K562 (cell line): ENCODE measurements around the gene PRKAR2B. TPM values are rescaled to one million over a fixed set of nuclear protein-coding genes. Genes with fewer than 3 reads are reported as not detected.

Source experiments
- ARID2 ChIP-seq: fragments of 450-650 bp; IDR thresholded peaks from 2 replicates; pipeline ENCODE4 v1.6.1; 2017; ENCODE audit warnings: antibody characterized with exemption, mild to moderate bottlenecking
- CXXC5 ChIP-seq: fragments of 250-450 bp; sonication (Bioruptor Pico); IDR thresholded peaks from 2 replicates; pipeline ENCODE4 v1.8.0; 2022; ENCODE audit warnings: inconsistent platforms, mild to moderate bottlenecking, moderate library complexity
- DEAF1 ChIP-seq: fragments of 450-650 bp; formaldehyde crosslinking; IDR thresholded peaks from 2 replicates; pipeline ENCODE4 v1.4.0; 2020; ENCODE audit warnings: mild to moderate bottlenecking, moderate library complexity
- E2F3 ChIP-seq: fragments of 250-450 bp; sonication (Bioruptor Pico); IDR thresholded peaks from 2 replicates; pipeline ENCODE4 v1.4.0; 2020; ENCODE audit warnings: mild to moderate bottlenecking
- ERF ChIP-seq: fragments of 450-650 bp; formaldehyde crosslinking; IDR thresholded peaks from 2 replicates; pipeline ENCODE4 v1.4.0; 2020; ENCODE audit warnings: mild to moderate bottlenecking, mixed read lengths
- JUND ChIP-seq, 2 experiments: IDR thresholded peaks; 2 replicates in 1 of 2; 3 replicates in 1 of 2; pipeline ENCODE4 v1.6.1; 2011; ENCODE audit warnings: borderline replicate concordance in 2 of 2, low read depth in 2 of 2, low read length in 2 of 2, improper control_type of control experiment in 1 of 2, missing biosample characterization in 1 of 2, missing genetic modification characterization in 1 of 2, missing genetic modification reagents in 1 of 2
- MYNN ChIP-seq, 2 experiments: sonication (generic); formaldehyde crosslinking in 1 of 2; IDR thresholded peaks; 2 replicates each; pipeline versions ENCODE4 v1.5.0 to v1.6.1; 2016 to 2020; ENCODE audit warnings: antibody characterized with exemption in 1 of 2, missing genetic modification reagents in 1 of 2
- NR2C2 ChIP-seq, 2 experiments: fragments of 200-800 bp in 1 of 2; sonication (Bioruptor generic) in 1 of 2; sonication (generic) in 1 of 2; formaldehyde crosslinking in 1 of 2; IDR thresholded peaks; 2 replicates each; pipeline versions ENCODE4 v1.6.1 to v1.8.0; 2016 to 2022; ENCODE audit warnings: mild to moderate bottlenecking in 1 of 2, missing compliant biosample characterization in 1 of 2, missing genetic modification characterization in 1 of 2, missing genetic modification reagents in 1 of 2
- OTX1 ChIP-seq: fragments of 450-650 bp; formaldehyde crosslinking; IDR thresholded peaks from 2 replicates; pipeline ENCODE4 v1.4.0; 2022; ENCODE audit warnings: mild to moderate bottlenecking
- RAD21 ChIP-seq, 2 experiments: fragments of 250-450 bp in 1 of 2; fragments of 450-650 bp in 1 of 2; sonication (Bioruptor Pico) in 1 of 2; formaldehyde crosslinking in 1 of 2; IDR thresholded peaks in 1 of 2; conservative IDR thresholded peaks in 1 of 2; 2 replicates each; pipeline versions ENCODE4 v1.4.0 to v1.8.0; 2020 to 2022; ENCODE audit warnings: mild to moderate bottlenecking in 2 of 2, moderate library complexity in 1 of 2
- SMC3 ChIP-seq: conservative IDR thresholded peaks from 2 replicates; pipeline ENCODE4 v1.6.1; 2011; ENCODE audit warnings: low read depth, low read length, improper control_type of control experiment; ENCODE audit not compliant: insufficient read depth
- SP1 ChIP-seq: sonication (generic); formaldehyde crosslinking; IDR thresholded peaks from 2 replicates; pipeline ENCODE4 v1.8.1; 2022; ENCODE audit warnings: mild to moderate bottlenecking, missing genetic modification reagents
- TRIM24 ChIP-seq, 2 experiments: fragments of 450-650 bp; IDR thresholded peaks; 2 replicates each; pipeline ENCODE4 v1.6.1; 2016
- XRCC4 ChIP-seq: IDR thresholded peaks from one replicate; pipeline ENCODE4 v1.6.1; 2011; ENCODE audit not compliant: insufficient read depth, insufficient read length; ENCODE audit errors: extremely low read depth
- YY1 ChIP-seq, 3 experiments: IDR thresholded peaks; 2 replicates each; pipeline ENCODE4 v1.6.1; 2011; ENCODE audit warnings: low read length in 2 of 3, mild to moderate bottlenecking in 2 of 3, moderate library complexity in 2 of 3, borderline replicate concordance in 1 of 3, control low read depth in 1 of 3, low read depth in 1 of 3; ENCODE audit not compliant: insufficient read depth in 3 of 3, insufficient replicate concordance in 2 of 3, control insufficient read depth in 1 of 3, insufficient read length in 1 of 3; ENCODE audit errors: extremely low read depth in 1 of 3
- ZNF165 ChIP-seq: fragments of 250-450 bp; sonication (Bioruptor Pico); IDR thresholded peaks from 2 replicates; pipeline ENCODE4 v1.4.0; 2020; ENCODE audit warnings: borderline replicate concordance
- ZNF780A ChIP-seq: fragments of 250-450 bp; sonication (Bioruptor Pico); IDR thresholded peaks from 2 replicates; pipeline ENCODE4 v1.5.0; 2021; ENCODE audit warnings: mild to moderate bottlenecking
- polyA plus RNA-seq, 8 experiments: library from polyadenylated mRNA; depleted of rRNA in 4 of 8; stranded (reverse) in 5 of 8; unstranded in 3 of 8; fragments of >200 nt; fragmentation: Nextera tagmentation in 2 of 8; fragmentation: Illumina TruSeq in 1 of 8; extraction: Ambion mirVana in 2 of 8; extraction: Trizol in 1 of 8; gene quantifications; 2 replicates each; pipeline versions ENCODE4 v1.2.1 to v1.2.3, GENCODE V29; 2011 to 2014; ENCODE audit warnings: inconsistent platforms in 1 of 8, missing spikeins in 1 of 8
- total RNA-seq, 7 experiments: library from RNA; depleted of rRNA in 6 of 7; stranded (reverse); fragments of >200 nt in 6 of 7; fragmentation: Illumina TruSeq in 2 of 7; extraction: Trizol in 2 of 7; gene quantifications; 2 replicates each; pipeline versions ENCODE4 v1.2.1 to v1.2.3, GENCODE V29; 2011 to 2021; ENCODE audit warnings: low replicate concordance in 1 of 7
- TF ChIP-seq, protein P1 (sequence below), 2 experiments: fragments of 450-650 bp in 1 of 2; sonication (generic) in 1 of 2; formaldehyde crosslinking in 1 of 2; IDR thresholded peaks in 1 of 2; conservative IDR thresholded peaks in 1 of 2; 2 replicates each; pipeline versions ENCODE4 v1.6.1 to v1.8.1; 2016 to 2023; ENCODE audit warnings: mild to moderate bottlenecking in 2 of 2, moderate library complexity in 2 of 2, inconsistent platforms in 1 of 2, missing genetic modification reagents in 1 of 2
- TF ChIP-seq, protein P2 (sequence below), 3 experiments: IDR thresholded peaks in 2 of 3; conservative IDR thresholded peaks in 1 of 3; 2 replicates each; pipeline ENCODE4 v1.5.1; 2011 to 2012; ENCODE audit warnings: low read length in 3 of 3, mild to moderate bottlenecking in 3 of 3, control low read depth in 2 of 3, improper control_type of control experiment in 1 of 3, inconsistent platforms in 1 of 3, low read depth in 1 of 3, mixed read lengths in 1 of 3, moderate library complexity in 1 of 3; ENCODE audit not compliant: insufficient read depth in 2 of 3

The PRKAR2B gene
- total and polyA plus RNA-seq, 9 of the 15 experiments (the other 6 are each of a cell fraction or from before 2014, with no cell fraction given) = 59.0 to 173 (median 129) TPM

- TF ChIP-seq, protein P1, sequence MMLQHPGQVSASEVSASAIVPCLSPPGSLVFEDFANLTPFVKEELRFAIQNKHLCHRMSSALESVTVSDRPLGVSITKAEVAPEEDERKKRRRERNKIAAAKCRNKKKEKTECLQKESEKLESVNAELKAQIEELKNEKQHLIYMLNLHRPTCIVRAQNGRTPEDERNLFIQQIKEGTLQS (IDR thresholded peaks at IDR 0.05) = no peak
- TF ChIP-seq, protein P1 (CRISPR knock-in tag; conservative IDR thresholded peaks at IDR 0.05) = 0 out of 2 replicates have a peak, but pooled peaks have one; percentile 46
- TF ChIP-seq CXXC5 (CRISPR knock-in tag) (0 out of 2 replicates have a peak, but pooled peaks have one; percentile 18), DEAF1 (peak; percentile 54), MYNN (IDR thresholded peaks at IDR 0.05) (0 out of 2 replicates have a peak, but pooled peaks have one; percentile 27), MYNN (CRISPR knock-in tag; IDR thresholded peaks at IDR 0.05) (no peak), SMC3 (peak; percentile 83), RAD21 (CRISPR knock-in tag; conservative IDR thresholded peaks at IDR 0.05 in 1 of 2, IDR thresholded peaks at IDR 0.05 in 1 of 2) (peak; percentile 73 to 80), JUND (IDR thresholded peaks at IDR 0.05; ENCODE audit: borderline replicate concordance, low read depth, low read length) (0 out of 2 replicates have a peak, but pooled peaks have one; percentile 10), JUND (tag; IDR thresholded peaks at IDR 0.05; ENCODE audit: borderline replicate concordance, low read depth, low read length) (no peak), ZNF165 (CRISPR knock-in tag) (0 out of 2 replicates have a peak, but pooled peaks have one; percentile 44), XRCC4 (no peak), SP1 (peak; percentile 45; the same call in 1 of the 2 replicates), ERF (CRISPR knock-in tag) (0 out of 2 replicates have a peak, but pooled peaks have one; percentile 52), OTX1 (CRISPR knock-in tag) (0 out of 2 replicates have a peak, but pooled peaks have one; percentile 45), TRIM24 (IDR thresholded peaks at IDR 0.05) (no peak), NR2C2 (CRISPR knock-in tag; IDR thresholded peaks at IDR 0.05) (no peak), NR2C2 (tag; IDR thresholded peaks at IDR 0.05) (no peak), ARID2 (peak; percentile 54; the same call in 1 of the 2 replicates), ZNF780A (no peak), E2F3 (CRISPR knock-in tag) (0 out of 2 replicates have a peak, but pooled peaks have one; percentile 27), YY1 (IDR thresholded peaks at IDR 0.05; ENCODE audit: borderline replicate concordance in 1 of 3, control insufficient read depth in 1 of 3, extremely low read depth in 1 of 3, insufficient read depth in 3 of 3, insufficient read length in 1 of 3, insufficient replicate concordance in 2 of 3, low read depth in 1 of 3, low read length in 2 of 3) (peak in 1 of 3 experiments; percentile 23)
- TF ChIP-seq, protein P2, sequence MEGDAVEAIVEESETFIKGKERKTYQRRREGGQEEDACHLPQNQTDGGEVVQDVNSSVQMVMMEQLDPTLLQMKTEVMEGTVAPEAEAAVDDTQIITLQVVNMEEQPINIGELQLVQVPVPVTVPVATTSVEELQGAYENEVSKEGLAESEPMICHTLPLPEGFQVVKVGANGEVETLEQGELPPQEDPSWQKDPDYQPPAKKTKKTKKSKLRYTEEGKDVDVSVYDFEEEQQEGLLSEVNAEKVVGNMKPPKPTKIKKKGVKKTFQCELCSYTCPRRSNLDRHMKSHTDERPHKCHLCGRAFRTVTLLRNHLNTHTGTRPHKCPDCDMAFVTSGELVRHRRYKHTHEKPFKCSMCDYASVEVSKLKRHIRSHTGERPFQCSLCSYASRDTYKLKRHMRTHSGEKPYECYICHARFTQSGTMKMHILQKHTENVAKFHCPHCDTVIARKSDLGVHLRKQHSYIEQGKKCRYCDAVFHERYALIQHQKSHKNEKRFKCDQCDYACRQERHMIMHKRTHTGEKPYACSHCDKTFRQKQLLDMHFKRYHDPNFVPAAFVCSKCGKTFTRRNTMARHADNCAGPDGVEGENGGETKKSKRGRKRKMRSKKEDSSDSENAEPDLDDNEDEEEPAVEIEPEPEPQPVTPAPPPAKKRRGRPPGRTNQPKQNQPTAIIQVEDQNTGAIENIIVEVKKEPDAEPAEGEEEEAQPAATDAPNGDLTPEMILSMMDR (IDR thresholded peaks at IDR 0.05 in 2 of 3, conservative IDR thresholded peaks at IDR 0.05 in 1 of 3; ENCODE audit: insufficient read depth in 2 of 3, low read depth in 1 of 3, low read length in 3 of 3) = peak; percentile 77 to 84 (median 80)
Observed at GRCh38 chr7:107201795-107202450, 157.4 kb downstream of the PRKAR2B start (continued).
